MCF 10A (cell line): ENCODE data around the gene TRMT61A. TPM values are rescaled to one million over a fixed set of nuclear protein-coding genes. Genes with fewer than 3 reads are reported as not detected.

Experiments used
- BruUV-seq: library from RNA; stranded (reverse); fragments of 400-500 nt; replicated peaks from 2 replicates; lab custom pipeline; 2021; lab: Mats Ljungman, UMichigan
- CTCF ChIA-PET: fragments of 300-600 bp; sonication (Branson Sonifier 250); formaldehyde crosslinking; extraction: SDS; loops from one replicate; lab custom pipeline; 2021; ENCODE audit warnings: antibody characterized with exemption, inconsistent platforms; lab: Yijun Ruan, JAX
- POLR2A ChIA-PET: fragments of 300-600, 350-650 bp; sonication (Branson Sonifier 250); formaldehyde crosslinking; extraction: SDS; loops from one replicate; lab custom pipeline; 2020; ENCODE audit warnings: antibody characterized with exemption, inconsistent platforms; lab: Yijun Ruan, JAX
- DNase-seq: peaks from one replicate; pipeline ENCODE4 v3.0.0-alpha.2; 2018; ENCODE audit not compliant: unreplicated experiment
- H3K27ac Mint-ChIP-seq: one replicate; pipeline ENCODE4 v1.8.0; 2022; ENCODE audit warnings: mild to moderate bottlenecking, low read depth, mixed read lengths; ENCODE audit not compliant: unreplicated experiment
- H3K27me3 Mint-ChIP-seq: one replicate; pipeline ENCODE4 v1.8.0; 2022; ENCODE audit warnings: mixed read lengths; ENCODE audit not compliant: insufficient read depth, unreplicated experiment
- H3K36me3 Mint-ChIP-seq: one replicate; pipeline ENCODE4 v1.8.0; 2022; ENCODE audit warnings: mild to moderate bottlenecking, moderate library complexity, mixed read lengths; ENCODE audit not compliant: insufficient read depth, unreplicated experiment
- H3K4me1 Mint-ChIP-seq: one replicate; pipeline ENCODE4 v1.8.0; 2022; ENCODE audit warnings: mixed read lengths; ENCODE audit not compliant: insufficient read depth, unreplicated experiment
- H3K4me3 Mint-ChIP-seq: one replicate; pipeline ENCODE4 v1.8.0; 2022; ENCODE audit warnings: mild to moderate bottlenecking, moderate library complexity, mixed read lengths; ENCODE audit not compliant: unreplicated experiment
- H3K9me3 Mint-ChIP-seq: one replicate; pipeline ENCODE4 v1.8.0; 2022; ENCODE audit warnings: mixed read lengths; ENCODE audit not compliant: unreplicated experiment
- intact Hi-C: fragments of 100-400 bp; cut with micrococcal nuclease; formaldehyde crosslinking; loops from 2 replicates; pipeline ENCODE4 v1.14.1; 2022
- total RNA-seq: library from RNA; stranded (reverse); gene quantifications from 2 replicates; pipeline ENCODE4 v1.2.3, GENCODE V29; 2022
- TF ChIP-seq, protein P1 (sequence below): fragments of 200-600 bp; IDR thresholded peaks from one replicate; pipeline ENCODE4 v1.8.0; 2022; ENCODE audit warnings: antibody characterized with exemption, mild to moderate bottlenecking; ENCODE audit not compliant: unreplicated experiment

Gene TRMT61A
- total RNA-seq, 1 experiment from 2014 or later: 15.8 TPM

DNA sequence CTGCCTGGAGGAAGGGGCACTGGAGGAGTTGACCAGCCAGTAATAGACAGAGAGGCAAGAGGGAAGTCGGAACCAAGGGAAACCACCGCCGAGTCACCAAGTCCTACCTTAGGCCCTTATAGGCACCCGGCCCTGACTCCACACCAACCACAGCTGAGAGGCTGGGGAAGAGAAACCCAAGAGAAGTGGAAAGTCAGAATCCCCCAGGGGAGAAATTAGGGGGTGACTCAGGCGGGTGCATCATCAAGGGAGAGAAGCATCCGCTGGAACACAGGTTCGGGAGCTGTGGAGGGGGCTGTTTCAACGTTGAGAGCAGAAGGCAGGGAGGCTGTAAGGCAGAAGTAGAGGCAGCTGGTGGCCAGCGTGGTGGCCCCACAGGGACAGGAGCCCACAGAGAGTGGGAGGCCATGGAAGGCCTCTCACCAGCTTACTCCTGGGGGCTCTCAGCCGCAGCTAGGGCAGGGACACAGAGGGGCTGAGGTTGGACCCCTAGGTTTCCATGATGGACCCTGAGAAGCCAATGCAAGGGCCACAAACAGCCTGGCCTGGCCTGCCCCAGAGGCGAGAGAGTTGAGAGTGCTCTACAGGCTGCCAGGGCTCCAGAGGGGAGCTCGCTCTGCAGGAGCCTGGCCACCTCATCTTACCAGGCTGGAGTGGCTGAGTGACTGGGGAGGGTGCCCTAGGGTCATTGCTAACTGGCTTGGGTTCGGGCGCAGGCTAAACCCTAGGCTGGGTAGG is 1.4 kb upstream of the TRMT61A start:
- H3K27ac Mint-ChIP-seq: peak overlapping the region; percentile 96
- H3K4me1 Mint-ChIP-seq: peaks cover 8% of the 10 kb centered on the region
- ChIA-PET CTCF (interaction anchor here (0.8 to 5.5 kb wide), 5 partner anchors 9 to 31 kb away, joined by 3 to 34 read pairs (median 6); no protein-coding TSS in a partner anchor), POLR2A (interaction anchor here (0.7 to 4.2 kb wide), 8 partner anchors 8 to 437 kb away, joined by 3 to 61 read pairs (median 20); partner anchors contain the start of genes BAG5 and COA8)
- H3K27me3 Mint-ChIP-seq: no peaks in the 10 kb centered on the region
- intact Hi-C loops: no loop called here
- TF ChIP-seq, protein P1, sequence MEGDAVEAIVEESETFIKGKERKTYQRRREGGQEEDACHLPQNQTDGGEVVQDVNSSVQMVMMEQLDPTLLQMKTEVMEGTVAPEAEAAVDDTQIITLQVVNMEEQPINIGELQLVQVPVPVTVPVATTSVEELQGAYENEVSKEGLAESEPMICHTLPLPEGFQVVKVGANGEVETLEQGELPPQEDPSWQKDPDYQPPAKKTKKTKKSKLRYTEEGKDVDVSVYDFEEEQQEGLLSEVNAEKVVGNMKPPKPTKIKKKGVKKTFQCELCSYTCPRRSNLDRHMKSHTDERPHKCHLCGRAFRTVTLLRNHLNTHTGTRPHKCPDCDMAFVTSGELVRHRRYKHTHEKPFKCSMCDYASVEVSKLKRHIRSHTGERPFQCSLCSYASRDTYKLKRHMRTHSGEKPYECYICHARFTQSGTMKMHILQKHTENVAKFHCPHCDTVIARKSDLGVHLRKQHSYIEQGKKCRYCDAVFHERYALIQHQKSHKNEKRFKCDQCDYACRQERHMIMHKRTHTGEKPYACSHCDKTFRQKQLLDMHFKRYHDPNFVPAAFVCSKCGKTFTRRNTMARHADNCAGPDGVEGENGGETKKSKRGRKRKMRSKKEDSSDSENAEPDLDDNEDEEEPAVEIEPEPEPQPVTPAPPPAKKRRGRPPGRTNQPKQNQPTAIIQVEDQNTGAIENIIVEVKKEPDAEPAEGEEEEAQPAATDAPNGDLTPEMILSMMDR: no peak
- peaks cover 15% of the 10 kb centered on the region for H3K36me3 Mint-ChIP-seq
- peak overlapping the region; percentile 90 for H3K4me3 Mint-ChIP-seq
- no peaks in the 10 kb centered on the region for H3K9me3 Mint-ChIP-seq
- no peak for DNase-seq
- BruUV-seq: no TSS peak

DNA sequence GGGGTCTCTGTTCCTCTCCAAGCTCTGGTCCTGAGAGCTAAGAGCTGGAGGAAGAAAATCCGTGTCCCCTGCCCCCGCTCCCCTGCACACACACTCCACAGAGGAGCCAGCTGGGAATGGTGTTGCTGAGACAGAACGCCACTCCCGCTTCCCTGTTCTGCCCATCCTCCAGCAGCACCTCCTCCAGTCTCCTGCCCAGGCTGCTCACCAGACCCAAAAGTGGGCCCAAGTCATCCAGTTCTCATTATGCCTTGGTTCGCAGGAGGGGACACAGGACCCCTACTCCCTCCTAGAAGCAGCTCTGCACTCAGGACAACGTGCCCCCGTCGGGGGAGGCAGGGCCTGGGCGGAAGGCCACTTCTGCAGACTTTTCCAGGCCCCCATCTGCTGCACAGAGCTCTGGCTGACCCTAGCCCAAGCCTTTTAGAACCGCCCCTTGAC is 830 bp upstream of the TRMT61A start:
- POLR2A ChIA-PET: interaction anchor here (0.6 to 4.2 kb wide), 14 partner anchors 9 to 983 kb away, joined by 3 to 61 read pairs (median 11); partner anchors contain the start of genes BAG5, COA8 and EIF5
- CTCF ChIA-PET: interaction anchor here (0.8 to 5.5 kb wide), 5 partner anchors 9 to 30 kb away, joined by 3 to 34 read pairs (median 6); no protein-coding TSS in a partner anchor
- no TSS peak for BruUV-seq
- Mint-ChIP-seq H3K4me3 (peak overlapping the region; percentile 90), H3K27me3 (no peaks in the 10 kb centered on the region), H3K4me1 (peaks cover 8% of the 10 kb centered on the region), H3K9me3 (no peaks in the 10 kb centered on the region), H3K27ac (peak overlapping the region; percentile 96), H3K36me3 (peaks cover 15% of the 10 kb centered on the region)
- TF ChIP-seq, protein P1: no peak
- intact Hi-C loops: no loop called here
- DNase-seq: no peak

DNA sequence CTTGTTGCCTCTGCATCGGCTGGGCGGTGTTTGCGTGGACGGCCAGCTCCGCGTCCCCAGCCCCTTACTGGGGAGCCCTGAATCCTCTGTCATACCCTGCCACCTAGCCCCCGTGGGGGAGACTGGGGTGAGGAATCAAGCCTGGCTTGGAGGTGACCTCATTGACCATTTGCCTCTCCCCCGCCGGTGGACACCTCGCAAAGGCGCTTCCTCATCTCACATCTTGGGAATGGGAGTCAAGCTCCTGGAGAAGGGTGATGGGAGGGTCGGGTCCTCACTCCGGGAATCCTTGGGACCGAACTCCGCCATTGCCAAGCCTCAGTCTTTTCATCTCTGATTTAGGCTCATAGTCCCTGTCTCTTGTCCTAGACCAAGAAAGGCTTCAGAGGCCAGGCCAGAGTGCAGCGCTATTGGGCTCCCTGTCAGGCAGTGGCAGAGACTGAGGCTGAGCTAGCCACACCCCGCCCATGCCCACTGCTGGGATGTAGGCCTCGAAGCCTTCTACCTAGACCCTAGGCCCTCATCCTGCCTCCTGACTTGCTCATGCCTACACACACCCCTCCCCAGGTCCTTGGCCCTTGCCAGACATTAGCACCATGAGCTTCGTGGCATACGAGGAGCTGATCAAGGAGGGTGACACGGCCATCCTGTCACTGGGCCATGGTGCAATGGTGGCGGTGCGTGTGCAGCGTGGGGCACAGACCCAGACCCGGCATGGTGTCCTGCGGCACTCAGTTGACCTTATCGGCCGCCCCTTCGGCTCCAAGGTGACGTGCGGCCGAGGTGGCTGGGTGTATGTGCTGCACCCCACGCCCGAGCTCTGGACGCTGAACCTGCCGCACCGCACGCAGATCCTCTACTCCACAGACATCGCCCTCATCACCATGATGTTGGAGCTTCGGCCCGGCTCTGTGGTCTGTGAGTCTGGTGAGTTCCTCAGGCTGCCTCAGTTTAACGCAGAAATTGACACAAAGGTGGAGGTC is 678 bp downstream of the TRMT61A start:
- intact Hi-C loops: no loop called here
- H3K27ac Mint-ChIP-seq: peak overlapping the region; percentile 96
- peaks cover 8% of the 10 kb centered on the region for H3K4me1 Mint-ChIP-seq
- POLR2A ChIA-PET: interaction anchor here (0.7 to 4.2 kb wide), 14 partner anchors 8 to 195 kb away, joined by 3 to 61 read pairs (median 10); partner anchors contain the start of genes BAG5, COA8 and EIF5
- H3K36me3 Mint-ChIP-seq: peaks cover 22% of the 10 kb centered on the region
- no peaks in the 10 kb centered on the region for H3K9me3 Mint-ChIP-seq
- peak overlapping the region; percentile 90 for H3K4me3 Mint-ChIP-seq
- DNase-seq: no peak
- TF ChIP-seq, protein P1: no peak
- TSS peak; percentile 77 for BruUV-seq
- CTCF ChIA-PET: interaction anchor here (0.5 to 5.5 kb wide), 9 partner anchors 8 to 434 kb away, joined by 3 to 34 read pairs (median 4); no protein-coding TSS in a partner anchor
- H3K27me3 Mint-ChIP-seq: no peaks in the 10 kb centered on the region
